H4 (cell line): ENCODE results near the gene PAN3. TPM values are rescaled to one million over a fixed set of nuclear protein-coding genes. Genes with fewer than 3 reads are reported as not detected.
"Not testable (repeated sequence)": the region's sequence is repeated elsewhere in the genome, so short reads cannot be mapped to it uniquely, and the experiment has no call there.

Experiments used
- DNase-seq: peaks from one replicate; pipeline ENCODE4 v3.0.0-alpha.2; 2015; ENCODE audit warnings: low spot score
- total RNA-seq: library from RNA; depleted of rRNA; stranded (reverse); fragments of >200 nt; shearing (Covaris generic); gene quantifications from 2 replicates; pipeline ENCODE4 v1.2.3, GENCODE V29; 2014

The PAN3 gene
- total RNA-seq, 1 experiment from 2014 or later, result 7.4 TPM

DNA sequence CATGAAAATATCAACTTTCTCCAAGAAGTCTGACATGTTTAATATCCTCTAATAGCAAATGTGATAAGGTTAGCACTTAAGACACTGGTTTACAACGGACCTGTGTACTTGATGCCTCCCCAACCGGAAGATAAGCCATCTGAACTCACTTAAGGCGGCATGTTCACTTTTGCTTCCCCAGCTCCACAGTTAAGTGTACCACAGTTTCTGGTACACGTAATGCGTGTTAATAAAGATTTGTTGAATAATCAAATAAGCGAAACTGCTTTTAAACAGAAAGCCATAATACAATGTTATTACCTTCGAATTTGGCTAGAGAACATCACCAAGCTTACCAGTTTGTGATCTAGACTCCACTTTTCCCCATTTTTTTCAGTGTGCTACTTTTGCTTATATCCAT lies 1.4 kb upstream of the PAN3 start:
- no peak for DNase-seq

GRCh38 chr13:28137596-28137995 lies 749 bp upstream of the PAN3 start:
- DNase-seq, result no peak

GRCh38 chr13:28138756-28139470 lies 568 bp downstream of the PAN3 start:
- DNase-seq, result peak; percentile 83

DNA sequence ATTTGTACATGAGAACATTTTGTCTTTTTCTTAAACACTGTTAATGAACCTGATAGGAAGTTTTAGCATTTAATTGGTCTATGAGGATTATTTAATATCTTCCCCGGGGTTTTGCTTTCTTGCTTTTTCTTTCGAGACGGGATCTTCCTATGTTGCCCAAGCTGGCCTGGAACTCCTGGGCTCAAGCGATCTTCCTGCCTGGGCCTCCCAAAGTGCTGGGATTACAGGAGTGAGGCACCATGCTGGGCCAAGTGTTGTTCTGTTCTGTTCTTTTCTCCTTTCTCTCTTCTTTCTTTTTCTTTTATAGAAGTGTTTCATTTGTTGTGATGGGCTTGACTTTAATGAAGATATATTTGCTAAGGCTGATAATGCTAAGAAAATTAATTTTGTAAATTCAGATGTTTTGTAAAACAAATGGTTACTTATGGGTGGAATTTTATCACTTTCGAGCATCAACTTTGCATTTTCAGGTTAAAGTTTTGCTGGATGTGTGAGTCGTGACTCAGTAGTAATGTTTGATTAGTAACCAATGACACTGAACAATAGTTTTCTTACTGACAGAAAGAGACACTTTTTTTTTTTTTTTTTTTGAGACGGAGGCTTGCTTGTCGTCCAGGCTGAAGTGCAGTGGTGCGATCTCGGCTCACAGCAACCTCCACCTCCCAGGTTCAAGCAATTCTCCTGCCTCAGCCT lies 2.2 kb downstream of the PAN3 start:
- DNase-seq, result no peak

DNA sequence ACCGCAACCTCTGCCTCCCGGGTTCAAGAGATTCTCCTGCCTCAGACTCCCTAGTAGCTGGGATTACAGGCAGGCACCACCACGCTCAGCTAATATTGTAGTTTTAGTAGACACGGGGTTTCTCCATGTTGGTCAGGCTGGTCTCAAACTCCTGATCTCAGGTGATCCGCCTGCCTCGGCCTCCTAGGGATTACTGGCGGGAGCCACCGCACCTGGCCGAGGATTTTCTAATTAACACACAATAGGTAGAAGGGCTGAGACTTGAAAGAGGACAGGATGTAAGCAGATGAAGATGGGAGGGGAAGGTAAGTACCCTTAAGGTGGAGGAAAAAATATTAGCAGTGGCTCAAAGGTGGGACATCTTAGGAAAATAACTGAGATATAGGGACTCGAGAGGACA lies 3.2 kb downstream of the PAN3 start:
- not testable (repeated sequence) for DNase-seq

DNA sequence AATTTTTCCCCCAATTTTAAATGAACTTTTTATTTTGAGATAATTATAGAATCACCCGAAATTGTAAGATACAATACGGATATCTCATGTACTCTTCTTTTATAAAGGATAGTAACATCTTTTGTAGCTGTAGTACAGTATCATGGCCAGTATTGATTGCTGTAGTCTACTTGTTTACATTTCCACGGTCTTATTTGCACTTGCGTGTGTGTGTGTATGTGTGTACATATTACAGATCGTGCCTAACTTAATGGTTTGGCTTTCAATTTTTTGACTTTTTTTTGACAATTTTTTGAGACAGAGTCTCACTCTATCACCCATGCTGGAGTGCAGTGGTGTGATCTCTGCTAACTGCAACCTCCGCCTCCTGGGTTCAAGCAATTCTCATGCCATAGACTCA lies 6.7 kb downstream of the PAN3 start:
- no peak for DNase-seq

- no peak for DNase-seq
These were observed 9.2 kb downstream of the PAN3 start for GRCh38 chr13:28147495-28147894.

GRCh38 chr13:28159057-28159456 lies 20.7 kb downstream of the PAN3 start:
- DNase-seq, result no peak

DNA sequence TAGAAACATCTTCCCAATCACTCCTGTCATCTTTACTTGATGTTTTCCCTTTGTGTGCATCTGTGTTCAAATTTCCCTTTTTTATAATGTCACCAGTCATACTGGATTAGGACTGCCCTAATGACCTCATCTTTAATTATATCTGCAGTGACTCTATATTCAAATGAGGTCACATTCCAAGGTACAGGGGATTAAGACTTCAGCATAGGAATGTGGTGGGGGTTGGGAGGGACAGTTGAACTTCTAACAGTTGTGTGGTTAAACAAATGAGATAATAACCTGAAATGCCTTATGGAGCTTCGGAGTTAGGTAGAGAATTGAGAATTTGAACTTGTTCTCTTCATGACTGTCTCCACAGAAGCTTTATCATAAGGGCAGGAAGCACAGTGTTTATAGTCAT lies 23.0 kb downstream of the PAN3 start:
- peak; percentile 34 for DNase-seq

DNA sequence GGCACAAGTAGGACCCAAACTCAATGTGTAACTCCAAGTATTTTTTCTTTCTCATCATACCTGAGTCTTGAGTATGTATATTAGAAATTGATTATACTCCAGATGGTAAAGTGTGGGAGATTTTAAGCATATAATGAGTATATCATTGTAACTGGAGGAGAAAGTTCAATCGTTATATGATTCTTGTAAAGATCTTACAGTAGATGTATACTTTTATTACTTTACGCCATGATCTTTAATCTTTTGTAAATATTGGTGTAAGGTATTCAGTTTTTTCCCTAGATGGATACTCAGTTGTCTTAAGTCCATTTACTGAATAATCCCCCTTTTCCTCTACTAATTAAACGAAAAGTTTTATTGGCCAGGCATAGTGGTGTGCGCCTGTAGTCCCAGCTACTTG lies 25.2 kb downstream of the PAN3 start:
- no peak for DNase-seq

DNA sequence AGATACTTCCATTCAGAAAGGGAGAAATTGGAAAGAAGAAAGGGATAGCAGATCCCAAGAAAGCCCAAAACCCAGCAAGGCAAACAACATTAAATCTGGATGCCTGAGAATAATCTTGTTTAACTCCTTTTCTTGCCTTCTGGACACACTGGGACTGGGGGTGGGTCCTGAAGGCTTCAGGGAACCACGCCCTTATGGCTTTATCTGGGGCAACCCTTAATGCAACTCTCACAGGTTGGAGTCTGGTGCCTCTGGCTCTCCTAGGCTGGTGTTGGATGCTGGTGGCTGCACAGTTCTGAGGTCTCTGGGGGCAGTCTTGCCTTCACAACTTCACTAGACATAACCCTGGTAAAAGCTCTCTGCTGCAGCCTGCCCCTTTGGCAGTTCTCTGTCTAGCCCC lies 27.9 kb downstream of the PAN3 start:
- DNase-seq, result no peak

- DNase-seq, result no peak
These were observed 32.9 kb downstream of the PAN3 start for GRCh38 chr13:28171266-28171665.

DNA sequence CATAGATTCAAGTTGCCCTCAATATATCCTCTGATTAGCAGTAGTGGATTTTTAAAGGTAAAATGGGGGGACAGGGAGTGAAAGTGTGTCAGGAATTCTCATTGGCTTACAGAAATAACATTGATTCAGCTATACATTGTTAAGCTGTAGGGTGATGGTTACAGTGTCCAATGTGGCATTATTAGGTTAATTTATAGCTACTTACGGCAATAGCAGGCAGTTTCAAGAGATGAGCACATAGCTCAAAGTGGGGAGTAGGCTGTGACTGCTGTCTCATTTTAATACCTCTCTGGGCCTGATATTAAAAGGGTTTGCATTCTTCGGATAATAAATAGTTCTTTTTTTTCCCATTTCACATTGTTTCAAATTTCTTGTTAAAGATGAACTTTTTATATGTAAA lies 34.6 kb downstream of the PAN3 start:
- no peak for DNase-seq

- no peak for DNase-seq
These were observed 35.4 kb downstream of the PAN3 start for GRCh38 chr13:28173793-28174192.

DNA sequence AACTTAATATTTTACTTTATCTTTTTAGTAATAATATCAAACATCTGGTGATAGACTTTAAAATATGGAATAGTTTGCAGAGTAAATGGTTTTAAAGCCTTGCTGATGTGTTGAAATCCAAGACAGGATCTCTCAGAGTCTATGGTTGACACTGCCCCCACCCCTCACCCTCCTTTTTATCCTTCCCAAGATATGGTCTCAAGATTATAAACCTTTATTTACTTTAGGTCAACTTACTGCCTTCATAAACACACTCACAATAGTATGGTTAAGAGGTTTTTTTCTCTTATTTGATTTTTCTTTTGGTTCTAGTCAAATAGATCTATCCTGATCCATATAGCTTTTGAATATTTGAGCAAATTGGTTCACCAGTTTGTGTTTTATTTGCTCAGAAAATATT lies 39.0 kb downstream of the PAN3 start:
- no peak for DNase-seq

DNA sequence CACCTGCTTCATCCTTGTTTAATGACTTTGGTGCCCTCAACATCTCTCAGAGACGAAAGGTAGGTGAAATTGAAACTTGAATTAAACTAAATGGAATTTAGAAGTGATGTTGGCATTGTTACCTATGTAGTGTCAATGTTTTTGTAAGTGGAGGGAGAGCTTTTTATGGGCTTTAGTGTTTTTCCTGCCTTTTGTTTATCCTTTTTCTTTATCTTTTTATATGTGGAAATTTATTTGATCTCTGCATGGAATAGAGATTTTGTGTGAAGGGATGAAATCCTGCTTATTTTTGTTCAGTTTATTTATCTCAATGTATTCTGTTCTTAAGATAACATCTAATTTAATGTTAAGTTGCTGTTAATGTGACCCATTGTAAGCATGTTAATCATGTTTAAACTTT lies 39.5 kb downstream of the PAN3 start:
- DNase-seq, result no peak

GRCh38 chr13:28179974-28180373 lies 41.6 kb downstream of the PAN3 start:
- DNase-seq, result no peak

- DNase-seq, result peak; percentile 20
These were observed 43.1 kb downstream of the PAN3 start for GRCh38 chr13:28181413-28181812.

GRCh38 chr13:28185256-28185655 lies 46.9 kb downstream of the PAN3 start:
- no peak for DNase-seq

GRCh38 chr13:28199089-28199488 lies 60.7 kb downstream of the PAN3 start:
- DNase-seq, result no peak

DNA sequence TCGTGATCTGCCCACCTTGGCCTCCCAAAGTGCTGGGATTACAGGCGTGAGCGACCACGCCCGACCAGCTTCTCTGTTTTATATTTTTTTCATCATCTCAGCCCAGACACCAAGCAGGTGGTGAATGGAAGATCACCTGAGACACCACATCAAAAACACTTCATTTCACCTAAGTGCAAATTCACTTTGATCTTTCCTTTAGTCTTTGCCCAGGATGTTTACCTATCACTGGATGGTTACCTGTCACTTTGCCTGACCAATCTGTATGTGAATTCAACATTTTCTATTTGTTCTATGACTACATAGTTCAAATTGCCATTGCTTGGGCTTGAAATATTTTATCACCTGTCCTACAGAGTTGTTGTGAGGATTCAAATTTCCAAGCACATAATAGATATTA lies 65.7 kb downstream of the PAN3 start:
- DNase-seq, result no peak

DNA sequence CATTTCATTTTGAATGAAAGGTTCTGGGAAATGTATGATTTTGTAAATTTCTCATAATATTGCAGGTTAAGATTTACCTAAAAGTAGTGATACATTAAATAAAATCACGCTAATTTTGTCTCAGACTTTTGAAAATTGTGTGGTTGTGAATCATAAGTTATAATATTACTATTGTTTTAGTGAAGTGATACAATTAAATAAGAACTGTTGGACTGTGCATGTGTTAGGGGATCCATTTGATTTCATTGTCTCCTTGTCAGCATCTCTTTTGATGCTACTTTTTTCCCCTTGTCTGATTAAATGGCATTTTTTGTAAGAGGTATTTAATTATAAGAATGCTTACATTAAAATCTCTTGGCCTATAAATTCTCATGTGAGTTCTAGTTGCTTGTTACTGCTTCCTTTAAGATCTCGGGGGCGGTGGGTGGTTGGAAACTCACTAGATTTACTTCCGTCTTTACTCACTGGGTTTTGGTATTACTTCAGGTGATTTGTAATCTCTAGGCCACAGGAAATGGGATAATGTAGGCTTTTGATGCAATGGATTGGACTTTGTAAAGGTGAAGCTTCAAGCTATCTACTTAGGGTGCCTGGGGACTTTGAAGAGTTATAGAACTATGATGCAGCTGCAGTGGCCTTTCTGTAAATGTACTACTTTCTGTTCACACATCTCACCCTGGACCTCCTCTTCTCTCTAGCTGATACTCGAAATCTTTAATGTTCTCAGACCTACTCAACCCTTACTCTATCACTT lies 66.5 kb downstream of the PAN3 start:
- no peak for DNase-seq

DNA sequence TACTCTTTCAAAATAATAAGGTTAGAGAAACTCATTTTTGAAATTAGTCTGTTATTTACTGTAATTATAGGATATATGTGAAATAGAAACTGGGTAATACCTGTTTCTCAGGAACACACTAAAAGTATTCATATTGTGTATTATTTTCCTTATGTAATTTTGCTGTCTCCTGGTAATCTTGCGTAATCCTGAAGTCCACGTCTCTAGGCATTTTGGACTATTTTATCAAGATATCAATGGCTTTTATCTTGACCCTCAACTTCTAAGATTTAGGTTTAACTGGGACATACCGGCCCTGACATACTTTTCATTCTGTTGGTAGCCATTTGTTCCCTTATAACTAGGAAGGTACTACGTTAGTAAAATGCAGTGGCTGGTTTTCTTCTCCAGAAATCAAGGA lies 80.3 kb downstream of the PAN3 start:
- no peak for DNase-seq
